H1 (cell line): ENCODE data around the gene ASB6. TPM values are rescaled to one million over a fixed set of nuclear protein-coding genes. Genes with fewer than 3 reads are reported as not detected.

Experiments used
- CTCF ChIA-PET: fragments of 300-600 bp; sonication (Branson Sonifier 250); formaldehyde crosslinking; loops from one replicate; lab custom pipeline; 2021; ENCODE audit not compliant: partially characterized antibody; lab: Charles Lee
- POLR2A ChIA-PET: fragments of 300-600 bp; sonication (Branson Sonifier 250); formaldehyde crosslinking; loops from one replicate; lab custom pipeline; 2021; ENCODE audit warnings: inconsistent platforms; ENCODE audit not compliant: partially characterized antibody; lab: Charles Lee
- DNase-seq, 2 experiments: peaks; one replicate each; pipeline versions ENCODE4 v3.0.0 to v3.0.0-alpha.2; 2010 to 2022; ENCODE audit warnings: low spot score in 2 of 2, low read depth in 1 of 2, mixed read lengths in 1 of 2
- FAIRE-seq: peaks from 2 replicates; lab custom pipeline; 2011; peaks lifted over from hg19 to GRCh38; lab: Jason Lieb, UNC
- H2AFZ ChIP-seq: 2 replicates; pipeline ENCODE4 v1.8.1; 2012; ENCODE audit warnings: low read length, inconsistent platforms
- H2AK5ac ChIP-seq: 2 replicates; pipeline ENCODE4 v1.6.1; 2013; ENCODE audit warnings: low read depth, low read length
- H2BK120ac ChIP-seq: replicated peaks from 2 replicates; pipeline ENCODE3; 2013; ENCODE audit warnings: low read depth, low read length, inconsistent platforms
- H2BK12ac ChIP-seq: 2 replicates; pipeline ENCODE4 v1.6.1; 2013; ENCODE audit warnings: low read depth, low read length
- H2BK15ac ChIP-seq: 2 replicates; pipeline ENCODE4 v1.6.1; 2013; ENCODE audit warnings: low read length
- H2BK20ac ChIP-seq: 2 replicates; pipeline ENCODE4 v1.6.1; 2013; ENCODE audit warnings: low read length
- H2BK5ac ChIP-seq: 2 replicates; pipeline ENCODE4 v1.6.1; 2013; ENCODE audit warnings: low read depth, low read length
- H3K14ac ChIP-seq: 2 replicates; pipeline ENCODE4 v1.6.1; 2013; ENCODE audit warnings: inconsistent platforms; ENCODE audit not compliant: insufficient read length
- H3K18ac ChIP-seq: 2 replicates; pipeline ENCODE4 v1.6.1; 2013; ENCODE audit warnings: low read length; ENCODE audit errors: extremely low read depth
- H3K23ac ChIP-seq: 2 replicates; pipeline ENCODE4 v1.6.1; 2013; ENCODE audit warnings: inconsistent platforms; ENCODE audit not compliant: insufficient read length
- H3K23me2 ChIP-seq: 2 replicates; pipeline ENCODE4 v1.6.1; 2013; ENCODE audit warnings: low read depth, low read length
- H3K27ac ChIP-seq: 2 replicates; pipeline ENCODE4 v1.6.1; 2011; ENCODE audit warnings: low read depth, low read length, inconsistent platforms
- H3K27me3 ChIP-seq, 4 experiments: replicated peaks in 1 of 4; 1 replicate in 1 of 4; 2 replicates in 3 of 4; pipeline versions ENCODE4 v1.6.1 to v1.8.1; 2011 to 2013; ENCODE audit warnings: low read length in 3 of 4, mild to moderate bottlenecking in 3 of 4, inconsistent platforms in 2 of 4, mixed read lengths in 2 of 4, moderate library complexity in 1 of 4; ENCODE audit not compliant: control insufficient read depth in 3 of 4, insufficient read depth in 3 of 4; ENCODE audit errors: extremely low read depth in 1 of 4
- H3K36me3 ChIP-seq, 4 experiments: 2 replicates each; pipeline versions ENCODE4 v1.6.1 to v1.8.1; 2011 to 2013; ENCODE audit warnings: mild to moderate bottlenecking in 4 of 4, low read length in 3 of 4, moderate library complexity in 2 of 4, control low read depth in 1 of 4, inconsistent platforms in 1 of 4; ENCODE audit not compliant: insufficient read depth in 4 of 4, control insufficient read depth in 2 of 4
- H3K4ac ChIP-seq: replicated peaks from 2 replicates; pipeline ENCODE3; 2013; ENCODE audit warnings: low read length, low read depth, mixed read lengths, inconsistent platforms; ENCODE audit not compliant: insufficient read length
- H3K4me1 ChIP-seq, 4 experiments: replicated peaks in 1 of 4; 1 replicate in 1 of 4; 2 replicates in 3 of 4; pipeline versions ENCODE4 v1.6.1 to v1.8.1; 2011 to 2013; ENCODE audit warnings: low read length in 3 of 4, inconsistent platforms in 2 of 4, mixed read lengths in 1 of 4; ENCODE audit not compliant: insufficient read depth in 4 of 4, control insufficient read depth in 3 of 4
- H3K4me2 ChIP-seq, 2 experiments: 2 replicates each; pipeline versions ENCODE4 v1.6.1 to v1.8.1; 2011 to 2013; ENCODE audit warnings: low read depth in 2 of 2, low read length in 2 of 2, control low read depth in 1 of 2, inconsistent platforms in 1 of 2, mild to moderate bottlenecking in 1 of 2; ENCODE audit not compliant: insufficient read depth in 1 of 2
- H3K4me3 ChIP-seq, 4 experiments: fragments of 200-600, 300-600 bp in 1 of 4; sonication (generic), shearing (Covaris generic), sonication (Bioruptor Twin) in 1 of 4; 2 replicates each; pipeline versions ENCODE4 v1.5.1 to v1.8.1; 2011 to 2016; ENCODE audit warnings: low read length in 4 of 4, low read depth in 3 of 4, control low read depth in 2 of 4, inconsistent platforms in 2 of 4, mild to moderate bottlenecking in 2 of 4, mixed read lengths in 1 of 4, moderate library complexity in 1 of 4; ENCODE audit not compliant: insufficient read depth in 2 of 4; ENCODE audit errors: extremely low read depth in 1 of 4
- H3K56ac ChIP-seq: replicated peaks from 2 replicates; pipeline ENCODE3; 2013; ENCODE audit warnings: low read depth, mild to moderate bottlenecking, mixed read lengths, low read length, inconsistent platforms; ENCODE audit not compliant: insufficient read length
- H3K79me1 ChIP-seq: 2 replicates; pipeline ENCODE4 v1.6.1; 2013; ENCODE audit warnings: low read depth, low read length, control low read depth
- H3K79me2 ChIP-seq, 2 experiments: 2 replicates each; pipeline versions ENCODE4 v1.6.1 to v1.8.1; 2012 to 2013; ENCODE audit warnings: low read length in 2 of 2, mild to moderate bottlenecking in 2 of 2, inconsistent platforms in 1 of 2; ENCODE audit not compliant: insufficient read depth in 2 of 2, control insufficient read depth in 1 of 2
- H3K9ac ChIP-seq, 4 experiments: replicated peaks in 1 of 4; 1 replicate in 1 of 4; 2 replicates in 3 of 4; pipeline versions ENCODE4 v1.6.1 to v1.8.1; 2011 to 2013; ENCODE audit warnings: low read depth in 3 of 4, low read length in 3 of 4, control low read depth in 2 of 4, mild to moderate bottlenecking in 2 of 4, moderate library complexity in 2 of 4, inconsistent platforms in 1 of 4; ENCODE audit errors: extremely low read depth in 1 of 4
- H3K9me3 ChIP-seq, 2 experiments: 2 replicates each; pipeline versions ENCODE4 v1.6.1 to v1.8.1; 2012 to 2013; ENCODE audit warnings: mild to moderate bottlenecking in 2 of 2, moderate library complexity in 2 of 2, control low read depth in 1 of 2, inconsistent platforms in 1 of 2, low read depth in 1 of 2, low read length in 1 of 2, mixed read lengths in 1 of 2; ENCODE audit not compliant: insufficient read depth in 2 of 2
- H4K20me1 ChIP-seq, 2 experiments: replicated peaks in 1 of 2; 2 replicates each; pipeline versions ENCODE3 to v1.8.1; 2011 to 2013; ENCODE audit warnings: inconsistent platforms in 2 of 2, low read length in 2 of 2, mild to moderate bottlenecking in 1 of 2; ENCODE audit not compliant: insufficient read depth in 2 of 2, control insufficient read depth in 1 of 2
- H4K5ac ChIP-seq: 2 replicates; pipeline ENCODE4 v1.6.1; 2013; ENCODE audit warnings: low read length, low read depth, mixed read lengths, inconsistent platforms; ENCODE audit not compliant: insufficient read length
- H4K8ac ChIP-seq: 2 replicates; pipeline ENCODE4 v1.8.0; 2013; ENCODE audit warnings: mild to moderate bottlenecking, moderate library complexity, low read length, inconsistent platforms; ENCODE audit not compliant: insufficient read depth; ENCODE audit errors: extremely low read depth
- H4K91ac ChIP-seq: replicated peaks from 2 replicates; pipeline ENCODE3; 2013; ENCODE audit warnings: low read length, mixed read lengths, inconsistent platforms; ENCODE audit not compliant: insufficient read length
- ATF2 ChIP-seq: IDR thresholded peaks from 2 replicates; pipeline ENCODE4 v1.6.1; 2012; ENCODE audit warnings: low read length, inconsistent platforms
- CBX8 ChIP-seq: fragments of 300-800, 300-1000 bp; sonication (generic); IDR thresholded peaks from 2 replicates; pipeline ENCODE4 v1.7.1; 2016; ENCODE audit warnings: low read depth, low read length, borderline replicate concordance
- CEBPB ChIP-seq: IDR thresholded peaks from 2 replicates; pipeline ENCODE4 v1.6.1; 2012; ENCODE audit warnings: low read depth, low read length
- CHD1 ChIP-seq: IDR thresholded peaks from 2 replicates; pipeline ENCODE4 v1.6.1; 2012; ENCODE audit warnings: low read depth, low read length, improper control_type of control experiment
- CREB1 ChIP-seq: IDR thresholded peaks from 2 replicates; pipeline ENCODE4 v1.6.1; 2012; ENCODE audit warnings: inconsistent platforms
- GTF2F1 ChIP-seq: IDR thresholded peaks from 2 replicates; pipeline ENCODE4 v1.6.1; 2012; ENCODE audit warnings: low read depth, low read length, improper control_type of control experiment, borderline replicate concordance
- HDAC6 ChIP-seq: IDR thresholded peaks from one replicate; pipeline ENCODE4 v1.7.1; 2012; ENCODE audit warnings: low read depth, mild to moderate bottlenecking, inconsistent platforms, low read length, moderate library complexity
- SIN3A ChIP-seq, 2 experiments: IDR thresholded peaks in 1 of 2; conservative IDR thresholded peaks in 1 of 2; 2 replicates each; pipeline ENCODE4 v1.6.1; 2011 to 2012; ENCODE audit warnings: low read length in 2 of 2, improper control_type of control experiment in 1 of 2, low read depth in 1 of 2, mild to moderate bottlenecking in 1 of 2
- SP4 ChIP-seq: IDR thresholded peaks from 2 replicates; pipeline ENCODE4 v1.6.1; 2012; ENCODE audit warnings: low read length, inconsistent platforms
- SRF ChIP-seq: IDR thresholded peaks from 2 replicates; pipeline ENCODE4 v1.6.1; 2011; ENCODE audit warnings: mild to moderate bottlenecking, low read depth, low read length, moderate library complexity
- SUZ12 ChIP-seq: fragments of 200-600 bp; sonication (generic); IDR thresholded peaks from 2 replicates; pipeline ENCODE4 v1.6.1; 2012; ENCODE audit warnings: mild to moderate bottlenecking, inconsistent platforms, low read length, moderate library complexity, mixed read lengths
- TAF1 ChIP-seq: IDR thresholded peaks from 2 replicates; pipeline ENCODE4 v1.6.1; 2011; ENCODE audit warnings: mild to moderate bottlenecking, low read depth, low read length
- TBP ChIP-seq: IDR thresholded peaks from 2 replicates; pipeline ENCODE4 v1.6.1; 2011; ENCODE audit warnings: low read depth, low read length, improper control_type of control experiment
- TEAD4 ChIP-seq: IDR thresholded peaks from 2 replicates; pipeline ENCODE4 v1.6.1; 2012; ENCODE audit warnings: low read depth, low read length, inconsistent platforms, mixed read lengths
- WGBS, 2 experiments: shearing (Covaris generic) in 1 of 2; methylation state at CpG; one replicate each; pipeline versions ENCODE4 v1.1.6 to v1.1.7; 2013 to 2015; ENCODE audit warnings: low lambda C conversion rate in 2 of 2, mixed read lengths in 2 of 2, inconsistent platforms in 1 of 2, low coverage in 1 of 2, missing lambda C conversion rate in 1 of 2; ENCODE audit not compliant: insufficient replicate concordance in 2 of 2, insufficient coverage in 1 of 2, insufficient read length in 1 of 2; ENCODE audit errors: extremely low coverage in 1 of 2, missing lambda C conversion rate in 1 of 2; 5-methylcytosine and 5-hydroxymethylcytosine counted together
- polyA plus RNA-seq, 7 experiments: library from polyadenylated mRNA; depleted of rRNA in 3 of 7; stranded (reverse) in 5 of 7; unstranded in 2 of 7; fragments of >200 nt in 5 of 7; fragments of 200-250 nt in 2 of 7; gene quantifications; 1 replicate in 5 of 7; 2 replicates in 1 of 7; 4 replicates in 1 of 7; pipeline versions ENCODE4 v1.2.1 to v1.2.3, GENCODE V29; 2011 to 2013; ENCODE audit warnings: missing spikeins in 2 of 7, mixed read lengths in 2 of 7
- total RNA-seq: library from RNA; stranded (reverse); fragmentation: NEBNext Ultra II Directional; extraction: Animal tissue kit (Norgen Biotek cat#: 25700); gene quantifications from 2 replicates; pipeline ENCODE4 v1.2.1, GENCODE V29; 2021

The ASB6 gene
- total and polyA plus RNA-seq, 2 of the 8 experiments (the other 6 are each of a cell fraction or from before 2014, with no cell fraction given), result 14.0 to 17.3 TPM

- H3K9ac ChIP-seq, result no peak overlapping the region; a peak in 1 of 7 replicates
- no peak overlapping the region for H3K4ac ChIP-seq
- H2AK5ac ChIP-seq, result 0 out of 2 replicates have a peak overlapping the region, but pooled peaks have one; percentile 40
- H3K18ac ChIP-seq, result no peak overlapping the region
- no peak overlapping the region for H4K8ac ChIP-seq
- no peak overlapping the region for H4K5ac ChIP-seq
- H3K27ac ChIP-seq, result no peak overlapping the region
- no peak overlapping the region for H3K56ac ChIP-seq
- no peak overlapping the region for H3K23ac ChIP-seq
- ChIA-PET CTCF (interaction anchor here (1.1 kb wide), 2 partner anchors 11 to 31 kb away, joined by 3 read pairs; no protein-coding TSS in a partner anchor), POLR2A (interaction anchor here (1.7 kb wide), 1 partner anchor 12 kb away, joined by 3 read pairs; no protein-coding TSS in a partner anchor)
- no peak overlapping the region for H2BK120ac ChIP-seq
- H2BK20ac ChIP-seq, result no peak overlapping the region
- H3K4me2 ChIP-seq, result no peak overlapping the region
- no peak overlapping the region for H3K14ac ChIP-seq
- no peaks in the 10 kb centered on the region for H3K79me1 ChIP-seq
- H2BK5ac ChIP-seq, result no peak overlapping the region
- H2BK15ac ChIP-seq, result peak overlapping the region; percentile 88; the same call in 1 of the 2 replicates
- no peaks in the 10 kb centered on the region; a peak in 1 of 7 replicates for H3K4me1 ChIP-seq
- 78% methylated on average over 10 of the region's 10 CpGs; no CpG with 5 or more reads in 1 of the 2 experiments for whole genome bisulfite sequencing, 2 experiments
- H4K91ac ChIP-seq, result no peak overlapping the region
- no peaks in the 10 kb centered on the region for H3K27me3 ChIP-seq
- no peaks in the 10 kb centered on the region for H3K36me3 ChIP-seq
- no peaks in the 10 kb centered on the region for H3K79me2 ChIP-seq
- no peaks in the 10 kb centered on the region for H3K9me3 ChIP-seq
- H2AFZ ChIP-seq, result no peak overlapping the region
- H3K4me3 ChIP-seq, result no peak overlapping the region
- FAIRE-seq (no peak), DNase-seq (no peak)
- H4K20me1 ChIP-seq, result no peaks in the 10 kb centered on the region
- H3K23me2 ChIP-seq, result no peaks in the 10 kb centered on the region
- 0 out of 2 replicates have a peak overlapping the region, but pooled peaks have one; percentile 60 for H2BK12ac ChIP-seq
- TF ChIP-seq CBX8, result no peak
- TF ChIP-seq TAF1, result no peak
- no peak for TF ChIP-seq ATF2
- TF ChIP-seq GTF2F1, result no peak
- no peak for TF ChIP-seq SRF
- no peak for TF ChIP-seq TBP
- no peak for TF ChIP-seq CEBPB
- no peak for TF ChIP-seq TEAD4
- no peak for TF ChIP-seq CREB1
- no peak for TF ChIP-seq SIN3A (conservative IDR thresholded peaks at IDR 0.05 in 1 of 2, IDR thresholded peaks at IDR 0.05 in 1 of 2; ENCODE audit: low read depth in 1 of 2, low read length in 2 of 2)
- no peak for TF ChIP-seq SUZ12
- no peak for TF ChIP-seq CHD1
- no peak for TF ChIP-seq HDAC6
- no peak for TF ChIP-seq SP4
Measured at GRCh38 chr9:129687391-129687790, 45.4 kb upstream of the ASB6 start.
